Kidney epithelial cell (primary cell): ENCODE results near the gene L3MBTL4. TPM values are rescaled to one million over a fixed set of nuclear protein-coding genes. Genes with fewer than 3 reads are reported as not detected.
"Not testable (repeated sequence)": the region's sequence is repeated elsewhere in the genome, so short reads cannot be mapped to it uniquely, and the experiment has no call there.

ENCODE experiments used
- DNase-seq: peaks from one replicate; pipeline ENCODE4 v3.0.0-alpha.2; 2010; ENCODE audit warnings: low read depth
- H3K27me3 ChIP-seq: 2 replicates; pipeline ENCODE4 v1.6.0; 2011; ENCODE audit warnings: low read length; ENCODE audit not compliant: control insufficient read depth, insufficient read depth
- H3K36me3 ChIP-seq: 2 replicates; pipeline ENCODE4 v1.5.1; 2011; ENCODE audit warnings: low read length; ENCODE audit not compliant: control insufficient read depth, insufficient read depth
- H3K4me3 ChIP-seq: 2 replicates; pipeline ENCODE4 v1.5.1; 2011; ENCODE audit warnings: low read depth, mild to moderate bottlenecking, control low read depth, low read length
- total RNA-seq: library from RNA; depleted of rRNA; stranded (reverse); fragments of >200 nt; gene quantifications from 2 replicates; pipeline ENCODE4 v1.2.3, GENCODE V29; 2015
- TF ChIP-seq, protein P1 (sequence below): IDR thresholded peaks from 2 replicates; pipeline ENCODE4 v1.5.1; 2011; ENCODE audit warnings: mild to moderate bottlenecking, moderate library complexity, low read length, control low read depth, inconsistent platforms; ENCODE audit not compliant: insufficient read depth, poor library complexity, severe bottlenecking

L3MBTL4 gene
- total RNA-seq, 1 donor from 2014 or later = 9.8 TPM

DNA sequence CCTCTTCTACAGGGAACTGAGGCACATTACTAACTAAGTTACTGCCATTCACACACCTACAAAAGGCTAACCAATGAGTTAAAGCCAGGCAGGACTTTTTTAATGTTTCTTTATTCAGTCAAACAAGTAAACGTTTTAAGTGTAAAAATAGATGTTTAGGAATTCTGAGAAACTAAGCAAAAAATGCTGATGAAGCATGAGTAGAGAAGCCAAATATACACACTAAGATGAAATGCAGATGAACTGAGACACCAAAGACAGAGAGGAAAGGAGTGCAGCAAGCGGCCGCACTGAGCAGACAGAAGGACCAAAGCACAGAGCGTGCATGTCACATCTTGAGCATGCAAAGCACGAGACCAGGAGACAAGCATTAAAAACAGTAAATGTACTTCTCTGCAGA, 17.9 kb downstream of the L3MBTL4 start:
- Histone ChIP-seq H3K4me3 (no peak overlapping the region), H3K27me3 (no peaks in the 10 kb centered on the region), H3K36me3 (no peaks in the 10 kb centered on the region)
- DNase-seq = no peak
- TF ChIP-seq, protein P1, sequence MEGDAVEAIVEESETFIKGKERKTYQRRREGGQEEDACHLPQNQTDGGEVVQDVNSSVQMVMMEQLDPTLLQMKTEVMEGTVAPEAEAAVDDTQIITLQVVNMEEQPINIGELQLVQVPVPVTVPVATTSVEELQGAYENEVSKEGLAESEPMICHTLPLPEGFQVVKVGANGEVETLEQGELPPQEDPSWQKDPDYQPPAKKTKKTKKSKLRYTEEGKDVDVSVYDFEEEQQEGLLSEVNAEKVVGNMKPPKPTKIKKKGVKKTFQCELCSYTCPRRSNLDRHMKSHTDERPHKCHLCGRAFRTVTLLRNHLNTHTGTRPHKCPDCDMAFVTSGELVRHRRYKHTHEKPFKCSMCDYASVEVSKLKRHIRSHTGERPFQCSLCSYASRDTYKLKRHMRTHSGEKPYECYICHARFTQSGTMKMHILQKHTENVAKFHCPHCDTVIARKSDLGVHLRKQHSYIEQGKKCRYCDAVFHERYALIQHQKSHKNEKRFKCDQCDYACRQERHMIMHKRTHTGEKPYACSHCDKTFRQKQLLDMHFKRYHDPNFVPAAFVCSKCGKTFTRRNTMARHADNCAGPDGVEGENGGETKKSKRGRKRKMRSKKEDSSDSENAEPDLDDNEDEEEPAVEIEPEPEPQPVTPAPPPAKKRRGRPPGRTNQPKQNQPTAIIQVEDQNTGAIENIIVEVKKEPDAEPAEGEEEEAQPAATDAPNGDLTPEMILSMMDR = no peak

DNA sequence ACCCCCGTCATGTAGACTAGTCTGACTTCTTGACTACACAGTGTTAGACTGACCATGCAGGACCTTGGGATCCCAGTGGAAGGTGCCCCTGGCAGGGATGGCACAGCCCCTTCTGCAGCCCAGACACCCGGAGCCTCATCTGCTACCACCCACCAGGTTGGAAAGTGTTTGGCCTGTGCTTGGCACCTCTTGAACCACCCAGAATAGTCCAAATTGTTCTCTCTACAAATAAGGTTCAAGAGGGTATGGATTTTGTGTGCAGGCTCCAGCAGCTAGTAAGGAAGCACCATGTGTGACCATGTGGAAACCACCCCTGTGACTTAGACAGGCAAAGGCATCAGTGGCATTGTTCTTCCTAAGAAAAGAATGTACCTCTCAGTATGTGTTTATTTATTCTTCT, 18.4 kb downstream of the L3MBTL4 start:
- Histone ChIP-seq H3K36me3 (no peaks in the 10 kb centered on the region), H3K4me3 (no peak overlapping the region), H3K27me3 (no peaks in the 10 kb centered on the region)
- DNase-seq = no peak
- TF ChIP-seq, protein P1 = no peak

DNA sequence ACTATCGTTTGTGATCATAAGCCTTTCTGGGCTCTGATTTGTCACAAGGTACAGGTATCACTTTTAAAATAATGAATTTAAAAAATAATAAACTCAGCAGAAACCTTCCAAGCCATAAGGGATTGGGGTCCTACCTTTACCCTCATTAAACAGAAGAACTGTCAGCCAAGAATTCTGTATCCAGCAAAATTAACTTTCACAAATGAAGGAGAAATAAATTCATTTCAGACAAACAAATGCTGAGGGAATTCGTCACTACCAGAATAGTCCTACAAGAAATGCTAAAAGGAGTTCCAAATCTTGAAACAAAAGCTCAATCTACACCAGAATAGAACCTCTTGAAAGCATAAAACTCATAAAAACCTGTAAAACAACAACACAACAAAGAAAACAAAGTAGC, 25.7 kb downstream of the L3MBTL4 start:
- TF ChIP-seq, protein P1 = no peak
- Histone ChIP-seq H3K36me3 (no peaks in the 10 kb centered on the region), H3K27me3 (no peaks in the 10 kb centered on the region), H3K4me3 (no peak overlapping the region)
- no peak for DNase-seq

DNA sequence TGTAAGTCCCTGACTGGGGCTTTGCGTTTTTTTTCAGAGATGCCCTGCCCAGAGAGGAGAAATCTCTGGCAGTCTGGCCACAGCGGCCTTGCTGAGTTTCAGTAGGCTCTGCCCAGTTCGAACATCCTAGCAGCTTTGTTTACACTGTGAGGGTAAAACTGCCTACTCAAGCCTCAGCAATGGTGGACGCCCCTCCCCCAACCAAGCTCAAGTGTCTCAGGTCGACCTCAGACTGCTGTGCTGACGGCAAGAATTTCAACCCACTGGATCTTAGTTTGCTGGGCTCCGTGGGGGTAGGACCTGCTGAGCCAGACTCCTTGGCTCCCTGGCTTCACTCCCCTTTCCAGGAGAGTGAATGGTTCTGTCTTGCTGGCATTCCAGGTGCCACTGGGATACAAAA, 31.7 kb downstream of the L3MBTL4 start:
- no peak overlapping the region for H3K4me3 ChIP-seq
- no peaks in the 10 kb centered on the region for H3K36me3 ChIP-seq
- DNase-seq = no peak
- TF ChIP-seq, protein P1 = no peak
- no peaks in the 10 kb centered on the region for H3K27me3 ChIP-seq

DNA sequence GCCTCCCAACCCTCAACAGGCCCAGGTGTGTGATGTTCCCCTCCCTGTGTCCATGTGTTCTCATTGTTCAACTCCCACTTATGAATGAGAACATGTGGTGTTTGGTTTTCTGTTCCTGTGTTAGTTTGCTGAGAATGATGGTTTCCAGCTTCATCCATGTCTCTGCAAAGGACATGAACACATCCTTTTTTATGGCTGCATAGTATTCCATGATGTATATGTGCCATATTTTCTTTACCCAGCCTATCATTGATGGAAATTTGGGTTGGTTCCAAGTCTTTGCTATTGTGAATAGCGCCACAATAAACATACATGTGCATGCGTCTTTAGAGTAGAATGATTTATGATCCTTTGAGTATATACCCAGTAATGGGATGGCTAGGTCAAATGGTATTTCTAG, 37.2 kb downstream of the L3MBTL4 start:
- not testable (repeated sequence) for H3K4me3 ChIP-seq, DNase-seq, H3K27me3 ChIP-seq, H3K36me3 ChIP-seq

DNA sequence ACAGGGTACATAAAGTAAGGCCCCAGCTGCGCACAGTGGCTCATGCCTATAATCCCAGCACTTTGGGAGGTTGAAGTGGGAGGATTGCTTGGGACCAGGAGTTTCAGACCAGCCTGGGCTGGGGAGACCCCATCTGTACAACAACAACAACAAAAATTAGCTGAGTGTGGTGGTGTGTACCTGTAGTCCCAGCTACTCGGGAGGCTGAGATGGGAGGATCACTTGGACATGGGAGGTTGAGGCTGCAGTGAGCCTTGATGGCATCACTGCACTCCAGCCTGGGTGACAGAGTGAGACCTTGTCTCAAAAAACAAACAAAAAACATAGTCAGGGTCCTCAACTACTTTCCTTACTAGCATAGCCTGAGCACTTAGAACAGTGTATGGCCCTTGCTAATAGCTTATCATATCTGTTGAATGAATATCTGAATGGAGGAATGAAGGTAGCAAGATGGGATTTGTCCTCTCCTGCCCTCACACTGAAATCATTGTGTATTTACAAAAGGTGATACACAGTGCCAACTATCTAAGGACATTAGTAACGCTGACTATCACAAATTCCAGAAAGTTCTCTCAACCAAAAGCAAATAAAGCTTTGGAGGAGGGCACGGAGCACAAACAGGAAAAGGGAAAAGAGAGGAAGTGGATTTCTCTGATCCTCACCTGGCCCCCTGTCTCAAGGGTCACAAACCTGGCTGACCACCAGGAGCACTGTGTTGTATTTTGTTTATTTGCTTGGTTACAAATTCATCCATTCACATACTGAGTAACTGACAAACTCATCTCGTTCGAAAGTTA, 38.1 kb downstream of the L3MBTL4 start:
- H3K36me3 ChIP-seq = no peaks in the 10 kb centered on the region
- H3K27me3 ChIP-seq = no peaks in the 10 kb centered on the region
- no peak for DNase-seq
- no peak overlapping the region for H3K4me3 ChIP-seq
- TF ChIP-seq, protein P1 = no peak
